Muscle layer of duodenum (tissue), 2 donors: Measurements from ENCODE around the gene PRM2.

Experiments
- H3K27ac ChIP-seq: one replicate; pipeline ENCODE4 v1.7.0; 2013; ENCODE audit warnings: mild to moderate bottlenecking, low read length
- H3K27me3 ChIP-seq: one replicate; pipeline ENCODE4 v1.7.0; 2013; ENCODE audit warnings: low read depth, mild to moderate bottlenecking, control low read depth, low read length
- H3K36me3 ChIP-seq, 2 donors: one replicate each; pipeline ENCODE4 v1.7.0; 2013; ENCODE audit warnings: low read length in 2 of 2, control low read depth in 1 of 2, mild to moderate bottlenecking in 1 of 2; ENCODE audit not compliant: insufficient read depth in 2 of 2, control insufficient read depth in 1 of 2
- H3K4me1 ChIP-seq, 2 donors: one replicate each; pipeline ENCODE4 v1.7.0; 2013; ENCODE audit warnings: low read length in 2 of 2, mild to moderate bottlenecking in 2 of 2, control low read depth in 1 of 2, moderate library complexity in 1 of 2; ENCODE audit not compliant: insufficient read depth in 2 of 2, control insufficient read depth in 1 of 2
- H3K4me3 ChIP-seq, 2 donors: one replicate each; pipeline ENCODE4 v1.7.0; 2013; ENCODE audit warnings: low read length in 2 of 2, low read depth in 1 of 2, mild to moderate bottlenecking in 1 of 2
- H3K9me3 ChIP-seq, 2 donors: one replicate each; pipeline ENCODE4 v1.7.0; 2013; ENCODE audit warnings: low read length in 2 of 2, control low read depth in 1 of 2, mild to moderate bottlenecking in 1 of 2; ENCODE audit not compliant: control insufficient read depth in 1 of 2
- donor health status: healthy.

The PRM2 gene

GRCh38 chr16:11278681-11279628 lies 2.7 kb upstream of the PRM2 start:
- Histone ChIP-seq H3K4me3 (no peak overlapping the region), H3K27ac (no peak overlapping the region), H3K27me3 (no peaks in the 10 kb centered on the region), H3K36me3 (no peaks in the 10 kb centered on the region), H3K4me1 (no peaks in the 10 kb centered on the region), H3K9me3 (no peaks in the 10 kb centered on the region)

DNA sequence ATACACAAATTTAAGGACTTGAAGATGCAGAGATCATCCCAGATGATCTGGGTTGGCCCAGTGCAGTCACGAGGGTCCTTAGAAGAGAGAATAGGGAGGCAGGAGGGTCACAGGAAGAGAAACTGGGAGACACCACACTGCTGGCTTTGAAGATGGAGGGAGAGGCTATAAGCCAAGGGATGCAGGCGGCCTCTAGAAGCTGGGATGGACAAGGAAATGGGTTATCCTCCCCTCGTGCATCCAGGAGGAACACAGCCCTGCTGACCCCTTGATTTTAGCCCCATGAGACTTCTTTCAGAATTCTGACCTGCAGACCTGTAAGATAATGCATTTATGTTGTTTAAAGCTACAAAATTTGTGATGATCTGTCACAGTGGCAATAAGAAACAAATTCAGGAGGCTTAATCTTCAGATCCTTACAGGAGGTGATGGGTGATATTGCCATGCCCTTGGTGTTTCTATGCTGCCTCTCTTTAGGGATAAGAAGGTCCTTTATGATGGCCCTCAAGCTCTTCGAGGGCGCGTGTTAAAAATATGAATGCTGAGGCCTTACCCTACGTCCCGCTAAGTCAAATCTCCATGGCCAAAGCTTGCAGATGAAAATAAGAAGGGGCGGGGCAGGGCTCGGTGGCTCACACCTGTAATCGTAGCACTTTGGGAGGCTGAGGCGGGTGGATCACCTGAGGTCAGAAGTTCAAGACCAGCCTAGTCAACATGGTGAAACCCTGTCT lies 1.5 kb upstream of the PRM2 start:
- H3K36me3 ChIP-seq = no peaks in the 10 kb centered on the region
- H3K4me1 ChIP-seq = no peaks in the 10 kb centered on the region
- no peaks in the 10 kb centered on the region for H3K27me3 ChIP-seq
- H3K27ac ChIP-seq = no peak overlapping the region
- H3K4me3 ChIP-seq = no peak overlapping the region
- H3K9me3 ChIP-seq = no peaks in the 10 kb centered on the region

DNA sequence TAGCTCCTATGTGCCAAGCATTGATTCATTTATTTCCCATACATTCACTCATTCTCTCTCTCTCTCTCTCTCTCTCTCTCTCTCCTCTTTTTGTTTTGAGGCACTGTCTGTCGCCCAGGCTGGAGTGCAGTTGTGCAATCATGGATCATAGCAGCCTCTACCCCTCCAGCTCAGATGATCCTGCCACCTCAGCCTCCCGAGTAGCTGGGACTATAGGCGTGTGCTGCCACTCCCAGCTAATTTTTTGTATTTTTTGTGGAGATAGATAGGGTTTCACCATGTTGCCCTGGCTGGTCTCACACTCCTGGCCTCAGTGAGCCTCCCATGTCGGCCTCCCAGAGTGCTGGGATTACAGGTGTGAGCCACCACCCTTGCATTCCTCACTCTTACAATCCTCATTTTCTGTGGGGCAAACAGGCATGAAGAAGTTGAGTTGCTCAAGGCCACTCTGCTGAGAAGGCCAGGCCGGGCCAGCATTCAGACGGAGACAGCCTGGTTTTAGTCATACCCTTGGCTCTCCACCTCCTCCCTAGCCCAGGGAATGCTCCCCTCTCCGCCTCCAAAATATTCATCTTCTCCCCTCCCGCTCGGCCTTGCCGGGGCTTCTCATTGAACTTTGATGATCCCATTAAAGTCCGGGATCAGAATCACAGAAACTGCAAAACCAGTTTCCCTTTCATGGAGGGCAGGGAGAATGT lies 765 bp upstream of the PRM2 start:
- no peak overlapping the region for H3K27ac ChIP-seq
- no peaks in the 10 kb centered on the region for H3K27me3 ChIP-seq
- H3K4me1 ChIP-seq = no peaks in the 10 kb centered on the region
- no peak overlapping the region for H3K4me3 ChIP-seq
- no peaks in the 10 kb centered on the region for H3K9me3 ChIP-seq
- H3K36me3 ChIP-seq = no peaks in the 10 kb centered on the region

- no peak overlapping the region for H3K4me3 ChIP-seq
- no peaks in the 10 kb centered on the region for H3K36me3 ChIP-seq
- H3K9me3 ChIP-seq = no peaks in the 10 kb centered on the region
- H3K27ac ChIP-seq = no peak overlapping the region
- no peaks in the 10 kb centered on the region for H3K27me3 ChIP-seq
- H3K4me1 ChIP-seq = no peaks in the 10 kb centered on the region
These were observed 1.3 kb downstream of the PRM2 start for GRCh38 chr16:11274964-11275363.

GRCh38 chr16:11273721-11274324 lies 2.5 kb downstream of the PRM2 start:
- no peaks in the 10 kb centered on the region for H3K4me1 ChIP-seq
- H3K27ac ChIP-seq = no peak overlapping the region
- no peaks in the 10 kb centered on the region for H3K27me3 ChIP-seq
- no peaks in the 10 kb centered on the region for H3K9me3 ChIP-seq
- H3K4me3 ChIP-seq = no peak overlapping the region
- no peaks in the 10 kb centered on the region for H3K36me3 ChIP-seq

DNA sequence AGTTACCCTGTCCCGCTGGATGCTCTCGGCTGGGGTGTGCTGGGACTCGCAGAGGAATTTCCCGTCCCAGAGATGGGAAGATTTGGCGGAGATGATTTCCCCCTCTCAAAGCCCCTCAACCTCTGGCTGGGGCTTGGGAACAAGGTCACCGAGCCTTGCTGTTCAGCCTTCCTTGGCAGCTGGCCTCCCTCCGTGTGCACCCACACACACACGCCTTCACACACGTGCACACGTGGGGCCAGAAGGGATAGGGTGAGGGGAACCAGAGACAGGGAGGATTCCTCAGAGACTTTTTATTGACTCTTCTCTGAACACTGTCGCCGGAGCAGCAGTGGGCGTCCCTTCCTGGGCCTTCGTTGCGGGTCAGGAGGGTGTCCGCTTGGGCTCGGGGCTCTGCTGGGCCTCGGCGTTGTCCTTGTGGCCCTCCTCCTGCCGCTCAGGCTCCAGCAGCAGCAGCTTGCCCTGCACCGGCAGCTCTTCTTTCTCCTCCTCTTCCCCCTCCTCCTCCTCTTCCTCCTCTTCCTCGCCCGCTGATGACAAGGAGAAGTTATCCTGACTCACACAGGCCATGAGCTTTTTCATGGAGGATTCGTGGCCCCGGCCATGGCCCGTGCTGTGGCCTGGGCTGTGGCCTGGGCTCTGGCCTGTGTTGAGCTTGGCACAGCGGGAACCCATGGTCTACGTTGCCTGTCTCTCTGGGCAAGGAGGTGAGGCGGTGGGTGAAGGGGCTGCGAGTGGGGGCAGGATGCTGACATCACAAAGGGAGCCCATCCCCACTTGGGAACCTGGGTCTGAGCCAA lies 3.2 kb downstream of the PRM2 start, which contains the start of gene PRM3:
PRM3 (minus strand) TSS at position 709 of the 800 bp plus-strand sequence; CDS start at position 675, 34 bp downstream.
- Histone ChIP-seq H3K4me1 (no peaks in the 10 kb centered on the region), H3K9me3 (no peaks in the 10 kb centered on the region), H3K27me3 (no peaks in the 10 kb centered on the region), H3K4me3 (no peak within 1 kb of the TSS), H3K36me3 (no peaks in the 10 kb centered on the region), H3K27ac (no peak within 1 kb of the TSS)

GRCh38 chr16:11272484-11272883 lies 3.8 kb downstream of the PRM2 start:
- no peaks in the 10 kb centered on the region for H3K36me3 ChIP-seq
- no peak overlapping the region for H3K27ac ChIP-seq
- H3K27me3 ChIP-seq = no peaks in the 10 kb centered on the region
- H3K4me3 ChIP-seq = no peak overlapping the region
- no peaks in the 10 kb centered on the region for H3K9me3 ChIP-seq
- H3K4me1 ChIP-seq = no peaks in the 10 kb centered on the region

- Histone ChIP-seq H3K4me3 (no peak overlapping the region), H3K36me3 (no peaks in the 10 kb centered on the region), H3K27ac (no peak overlapping the region), H3K9me3 (no peaks in the 10 kb centered on the region), H3K27me3 (no peaks in the 10 kb centered on the region), H3K4me1 (no peaks in the 10 kb centered on the region)
These were observed 4.7 kb downstream of the PRM2 start for GRCh38 chr16:11271610-11272009.

GRCh38 chr16:11270602-11271162 lies 5.6 kb downstream of the PRM2 start:
- Histone ChIP-seq H3K27me3 (no peaks in the 10 kb centered on the region), H3K4me3 (no peak overlapping the region), H3K9me3 (no peaks in the 10 kb centered on the region), H3K27ac (no peak overlapping the region), H3K36me3 (no peaks in the 10 kb centered on the region), H3K4me1 (no peaks in the 10 kb centered on the region)

DNA sequence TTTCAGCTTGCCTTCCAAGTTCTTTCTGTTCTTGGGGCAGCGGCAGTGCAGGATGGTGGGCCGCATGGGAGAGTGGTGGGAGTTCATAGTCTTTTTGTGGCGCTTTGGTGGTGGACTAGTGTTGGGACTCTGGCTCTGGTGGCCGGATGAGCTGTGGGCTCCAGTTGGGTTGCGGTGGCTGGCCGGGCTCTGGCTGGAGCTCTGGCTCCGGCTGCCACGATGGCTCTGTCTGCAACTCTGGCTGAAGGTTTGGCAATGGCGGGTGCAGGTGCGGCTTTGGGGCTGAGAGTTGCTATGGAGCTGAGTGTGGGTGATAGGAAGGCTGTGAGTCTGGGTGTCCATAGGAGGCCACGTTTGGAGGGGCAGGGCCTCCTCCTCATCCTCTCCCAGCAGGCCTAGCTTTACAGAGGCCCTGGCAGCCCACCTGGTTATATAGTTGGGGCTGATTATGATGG lies 7.3 kb downstream of the PRM2 start, which contains the start of gene TNP2:
TNP2 (minus strand) TSS at position 405 of the 455 bp plus-strand sequence; CDS start at position 342, 63 bp downstream.
- H3K4me1 ChIP-seq = no peaks in the 10 kb centered on the region
- no peak within 1 kb of the TSS for H3K4me3 ChIP-seq
- H3K9me3 ChIP-seq = no peaks in the 10 kb centered on the region
- no peaks in the 10 kb centered on the region for H3K36me3 ChIP-seq
- no peaks in the 10 kb centered on the region for H3K27me3 ChIP-seq
- H3K27ac ChIP-seq = no peak within 1 kb of the TSS
